CD14-positive monocyte (primary cell): ENCODE measurements around the gene CRIM1. TPM values are rescaled to one million over a fixed set of nuclear protein-coding genes. Genes with fewer than 3 reads are reported as not detected.

Experiments
- DNase-seq, 3 donors: peaks; one replicate each; pipeline ENCODE4 v3.0.0-alpha.2; 2011 to 2022
- H2AFZ ChIP-seq: 2 replicates; pipeline ENCODE4 v1.6.0; 2012; ENCODE audit warnings: mild to moderate bottlenecking, low read depth, low read length, inconsistent platforms; ENCODE audit not compliant: insufficient read depth, poor library complexity, severe bottlenecking
- H3K27ac ChIP-seq, 2 donors: 1 replicate in 1 of 2; 2 replicates in 1 of 2; pipeline ENCODE4 v1.5.1; 2012 to 2013; ENCODE audit warnings: low read length in 2 of 2, control low read depth in 1 of 2, inconsistent platforms in 1 of 2, low read depth in 1 of 2, mild to moderate bottlenecking in 1 of 2
- H3K27me3 ChIP-seq, 2 donors: one replicate each; pipeline versions ENCODE4 v1.6.0 to v1.6.1; 2011 to 2013; ENCODE audit warnings: low read length in 2 of 2; ENCODE audit not compliant: control insufficient read depth in 2 of 2, insufficient read depth in 2 of 2
- H3K36me3 ChIP-seq, 2 donors: replicated peaks in 1 of 2; 1 replicate in 1 of 2; 2 replicates in 1 of 2; pipeline versions ENCODE4 v1.5.1 to v1.6.1; 2012 to 2013; ENCODE audit warnings: low read length in 2 of 2, control low read depth in 1 of 2, inconsistent platforms in 1 of 2, mild to moderate bottlenecking in 1 of 2; ENCODE audit not compliant: insufficient read depth in 2 of 2, control insufficient read depth in 1 of 2
- H3K4me1 ChIP-seq, 2 donors: 1 replicate in 1 of 2; 2 replicates in 1 of 2; pipeline versions ENCODE4 v1.5.1 to v1.6.1; 2012 to 2013; ENCODE audit warnings: low read length in 2 of 2, control low read depth in 1 of 2, inconsistent platforms in 1 of 2, mild to moderate bottlenecking in 1 of 2, moderate library complexity in 1 of 2; ENCODE audit not compliant: insufficient read depth in 2 of 2, control insufficient read depth in 1 of 2
- H3K4me2 ChIP-seq: replicated peaks from 2 replicates; pipeline ENCODE3; 2012; ENCODE audit warnings: low read length, moderate library complexity, mild to moderate bottlenecking; ENCODE audit not compliant: poor library complexity, severe bottlenecking; ENCODE audit errors: extremely low read depth
- H3K4me3 ChIP-seq, 3 experiments: fragments of 200-600 bp in 1 of 3; sonication (generic) in 1 of 3; replicated peaks in 1 of 3; 1 replicate in 2 of 3; 2 replicates in 1 of 3; pipeline ENCODE4 v1.5.1; 2011 to 2013; ENCODE audit warnings: low read length in 3 of 3, mild to moderate bottlenecking in 3 of 3, control low read depth in 2 of 3, low read depth in 2 of 3, inconsistent platforms in 1 of 3, moderate library complexity in 1 of 3
- H3K79me2 ChIP-seq: 2 replicates; pipeline ENCODE4 v1.6.0; 2012; ENCODE audit warnings: mild to moderate bottlenecking, control low read depth, inconsistent platforms, low read length, moderate library complexity; ENCODE audit not compliant: insufficient read depth
- H3K9ac ChIP-seq: 2 replicates; pipeline ENCODE4 v1.6.0; 2017; ENCODE audit warnings: low read length, mild to moderate bottlenecking; ENCODE audit not compliant: insufficient read depth, poor library complexity, severe bottlenecking
- H3K9me3 ChIP-seq, 2 donors: replicated peaks in 1 of 2; 1 replicate in 1 of 2; 2 replicates in 1 of 2; pipeline versions ENCODE4 v1.5.1 to v1.6.1; 2012 to 2013; ENCODE audit warnings: low read length in 2 of 2, control low read depth in 1 of 2; ENCODE audit not compliant: control insufficient read depth in 1 of 2, insufficient read depth in 1 of 2
- H4K20me1 ChIP-seq: 2 replicates; pipeline ENCODE4 v1.6.0; 2012; ENCODE audit warnings: mild to moderate bottlenecking, low read length, control low read depth, moderate library complexity; ENCODE audit not compliant: insufficient read depth
- H3K27ac Mint-ChIP-seq, 7 donors: one replicate each; pipeline ENCODE4 v1.8.0; 2020; ENCODE audit warnings: mild to moderate bottlenecking in 7 of 7, mixed read lengths in 7 of 7, moderate library complexity in 6 of 7, inconsistent platforms in 2 of 7
- H3K27me3 Mint-ChIP-seq, 3 donors: one replicate each; pipeline ENCODE4 v1.8.0; 2021 to 2022; ENCODE audit warnings: low read depth in 3 of 3, mild to moderate bottlenecking in 3 of 3, mixed read lengths in 3 of 3, moderate library complexity in 3 of 3, inconsistent platforms in 1 of 3
- H3K36me3 Mint-ChIP-seq, 2 donors: one replicate each; pipeline ENCODE4 v1.8.0; 2020; ENCODE audit warnings: mixed read lengths in 2 of 2, inconsistent platforms in 1 of 2, mild to moderate bottlenecking in 1 of 2
- H3K4me1 Mint-ChIP-seq: one replicate; pipeline ENCODE4 v1.8.0; 2020; ENCODE audit warnings: mild to moderate bottlenecking, mixed read lengths
- H3K4me3 Mint-ChIP-seq, 2 donors: one replicate each; pipeline ENCODE4 v1.8.0; 2020; ENCODE audit warnings: mild to moderate bottlenecking in 2 of 2, mixed read lengths in 2 of 2, moderate library complexity in 1 of 2
- H3K9me3 Mint-ChIP-seq, 7 donors: one replicate each; pipeline ENCODE4 v1.8.0; 2020 to 2022; ENCODE audit warnings: mixed read lengths in 7 of 7, mild to moderate bottlenecking in 6 of 7, moderate library complexity in 6 of 7, inconsistent platforms in 2 of 7
- CTCF ChIP-seq: fragments of 200-600 bp; IDR thresholded peaks from one replicate; pipeline ENCODE4 v1.8.0; 2022; ENCODE audit warnings: antibody characterized with exemption, mild to moderate bottlenecking
- WGBS: methylation state at CpG from one replicate; pipeline ENCODE4 v1.1.5; 2013; ENCODE audit warnings: missing lambda C conversion rate; ENCODE audit not compliant: insufficient coverage; 5-methylcytosine and 5-hydroxymethylcytosine counted together
- intact Hi-C, 2 donors: fragments of 100-400 bp; cut with micrococcal nuclease; formaldehyde crosslinking; loops; one replicate each; pipeline versions ENCODE4 v1.15.0 to v1.15.1; 2023
- polyA plus RNA-seq, 3 donors: library from polyadenylated mRNA; depleted of rRNA in 1 of 3; unstranded in 2 of 3; stranded (reverse) in 1 of 3; fragments of 300-500 nt in 2 of 3; fragments of >200 nt in 1 of 3; fragmentation: Illumina TruSeq in 2 of 3; gene quantifications; 1 replicate in 2 of 3; 2 replicates in 1 of 3; pipeline ENCODE4 v1.2.3, GENCODE V29; 2012 to 2021

CRIM1 gene
- polyA plus RNA-seq, 3 donors = 0.08 to 0.27 TPM; not detected in 1

- Histone ChIP-seq H3K9ac (no peak overlapping the region), H3K27me3 (no peaks in the 10 kb centered on the region), H3K4me3 (no peak overlapping the region), H3K9me3 (no peaks in the 10 kb centered on the region), H3K4me2 (no peak overlapping the region), H3K36me3 (no peaks in the 10 kb centered on the region), H2AFZ (no peak overlapping the region), H4K20me1 (no peaks in the 10 kb centered on the region), H3K79me2 (no peaks in the 10 kb centered on the region), H3K4me1 (no peaks in the 10 kb centered on the region), H3K27ac (no peak overlapping the region)
- Mint-ChIP-seq H3K9me3 (no peaks in the 10 kb centered on the region), H3K4me3 (no peak overlapping the region), H3K27ac (no peak overlapping the region), H3K27me3 (peaks cover 0 to 2% (median 0%) of the 10 kb centered on the region in 3 donors), H3K4me1 (peaks cover 2% of the 10 kb centered on the region), H3K36me3 (no peaks in the 10 kb centered on the region)
- no peak for DNase-seq
- intact Hi-C loops = no loop called here
- TF ChIP-seq CTCF = no peak
- 100% methylated on average over 1 of the region's 6 CpGs for WGBS
These were observed 143.7 kb downstream of the CRIM1 start for GRCh38 chr2:36499128-36499820.

DNA sequence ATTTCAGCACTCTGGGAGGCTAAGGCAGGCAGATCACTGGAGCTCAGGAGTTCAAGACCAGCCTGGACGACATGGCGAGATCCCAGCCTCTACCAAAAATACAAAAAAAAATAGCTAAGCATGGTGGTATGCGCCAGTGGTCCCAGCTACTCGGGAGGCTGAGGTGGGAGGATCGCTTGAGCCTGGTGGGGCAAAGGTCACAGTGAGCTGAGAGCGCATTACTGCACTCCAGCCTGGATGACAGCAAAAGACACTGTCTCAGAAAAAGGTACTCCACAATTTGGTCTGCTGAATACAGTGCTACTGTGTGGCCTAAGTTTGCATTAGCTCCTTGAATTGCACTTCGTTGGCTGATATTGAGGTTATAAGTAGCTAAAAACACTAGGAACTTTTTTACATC is 144.5 kb downstream of the CRIM1 start:
- H3K4me2 ChIP-seq = no peak overlapping the region
- no peaks in the 10 kb centered on the region for H3K4me1 Mint-ChIP-seq
- no peaks in the 10 kb centered on the region for H4K20me1 ChIP-seq
- H3K27me3 ChIP-seq = no peaks in the 10 kb centered on the region
- H3K9me3 Mint-ChIP-seq = no peaks in the 10 kb centered on the region
- H3K9me3 ChIP-seq = no peaks in the 10 kb centered on the region
- H3K36me3 Mint-ChIP-seq = no peaks in the 10 kb centered on the region
- no peak overlapping the region for H2AFZ ChIP-seq
- intact Hi-C loops = no loop called here
- DNase-seq = no peak
- H3K4me1 ChIP-seq = no peaks in the 10 kb centered on the region
- H3K27ac ChIP-seq = no peak overlapping the region
- no peak for TF ChIP-seq CTCF
- no peaks in the 10 kb centered on the region for H3K36me3 ChIP-seq
- no peak overlapping the region for H3K9ac ChIP-seq
- H3K4me3 ChIP-seq = no peak overlapping the region
- 98% methylated on average over 4 of the region's 7 CpGs for WGBS
- H3K4me3 Mint-ChIP-seq = no peak overlapping the region
- peaks cover 0 to 2% (median 0%) of the 10 kb centered on the region in 3 donors for H3K27me3 Mint-ChIP-seq
- no peak overlapping the region for H3K27ac Mint-ChIP-seq
- H3K79me2 ChIP-seq = no peaks in the 10 kb centered on the region
